Stimulated activated CD4-positive, alpha-beta T cell treated with anti-CD3 and anti-CD28 coated beads, Interleukin-15, amount 100 ng/mL, for 24 hours (primary cell): Measurements from ENCODE around the gene FERMT2.
A peak's percentile ranks its signal among the peaks of the same experiment; 100 is the strongest.

ENCODE experiments used
- DNase-seq: peaks from one replicate; pipeline ENCODE4 v3.0.0-alpha.2; 2020

FERMT2 gene

GRCh38 chr14:52950898-52951680 is at the start of gene FERMT2:
TSS of gene FERMT2 (minus strand) at chr14:52951050. CDS start at chr14:52950568, 482 bp downstream.
- peak; percentile 30 for DNase-seq

GRCh38 chr14:52998376-52999015 is 47.6 kb upstream of the FERMT2 start:
- DNase-seq, result no peak

GRCh38 chr14:52996493-52996892 is 45.6 kb upstream of the FERMT2 start:
- no peak for DNase-seq

GRCh38 chr14:52995998-52996397 is 45.1 kb upstream of the FERMT2 start:
- DNase-seq, result no peak

- no peak for DNase-seq
Measured at GRCh38 chr14:52992236-52992870, 41.5 kb upstream of the FERMT2 start.

- no peak for DNase-seq
Measured at GRCh38 chr14:52988139-52988538, 37.3 kb upstream of the FERMT2 start.

- DNase-seq, result no peak
Measured at GRCh38 chr14:52987514-52987913, 36.7 kb upstream of the FERMT2 start.

GRCh38 chr14:52987042-52987441 is 36.2 kb upstream of the FERMT2 start:
- no peak for DNase-seq

- DNase-seq, result no peak
Measured at GRCh38 chr14:52977798-52978197, 26.9 kb upstream of the FERMT2 start.

- DNase-seq, result no peak
Measured at GRCh38 chr14:52974406-52974805, 23.6 kb upstream of the FERMT2 start.

GRCh38 chr14:52961060-52961639 is 10.3 kb upstream of the FERMT2 start:
- DNase-seq, result peak; percentile 56

GRCh38 chr14:52960627-52961026 is 9.8 kb upstream of the FERMT2 start:
- DNase-seq, result no peak

- no peak for DNase-seq
Measured at GRCh38 chr14:52954346-52955214, 3.7 kb upstream of the FERMT2 start.

GRCh38 chr14:52951681-52952554 is 1.1 kb upstream of the FERMT2 start:
- DNase-seq, result no peak

GRCh38 chr14:52950410-52950897 is 396 bp downstream of the FERMT2 start:
- DNase-seq, result peak; percentile 21

GRCh38 chr14:52949711-52950409 is 990 bp downstream of the FERMT2 start:
- no peak for DNase-seq

GRCh38 chr14:52949249-52949648 is 1.6 kb downstream of the FERMT2 start:
- no peak for DNase-seq

GRCh38 chr14:52948836-52949235 is 2.0 kb downstream of the FERMT2 start:
- DNase-seq, result no peak

- DNase-seq, result no peak
Measured at GRCh38 chr14:52948039-52948438, 2.8 kb downstream of the FERMT2 start.

- no peak for DNase-seq
Measured at GRCh38 chr14:52944254-52944653, 6.6 kb downstream of the FERMT2 start.

- DNase-seq, result no peak
Measured at GRCh38 chr14:52939427-52939826, 11.4 kb downstream of the FERMT2 start.
